MV-4-11 (cell line): ENCODE data around the gene SCRT2.

Experiments used
- DNase-seq: peaks from one replicate; lab custom pipeline; 2025; lab: John Stamatoyannopoulos, UW

Gene SCRT2

GRCh38 chr20:634148-634925 lies 41.3 kb downstream of the SCRT2 start:
- DNase-seq, result no peak

GRCh38 chr20:631101-631500 lies 44.5 kb downstream of the SCRT2 start:
- DNase-seq, result no peak

GRCh38 chr20:626579-626978 lies 49.0 kb downstream of the SCRT2 start:
- DNase-seq, result no peak

GRCh38 chr20:625360-625932 lies 50.2 kb downstream of the SCRT2 start:
- peak; percentile 94 for DNase-seq

- DNase-seq, result no peak
These were observed 51.9 kb downstream of the SCRT2 start for GRCh38 chr20:623704-624103.

GRCh38 chr20:623021-623420 lies 52.6 kb downstream of the SCRT2 start:
- no peak for DNase-seq

- no peak for DNase-seq
These were observed 53.4 kb downstream of the SCRT2 start for GRCh38 chr20:622161-622560.

GRCh38 chr20:621125-621756 lies 54.4 kb downstream of the SCRT2 start:
- peak; percentile 80 for DNase-seq

- no peak for DNase-seq
These were observed 55.4 kb downstream of the SCRT2 start for GRCh38 chr20:620246-620645.

- no peak for DNase-seq
These were observed 56.6 kb downstream of the SCRT2 start for GRCh38 chr20:618980-619379.

GRCh38 chr20:617934-618690 lies 57.5 kb downstream of the SCRT2 start:
- DNase-seq, result no peak

GRCh38 chr20:615514-615913 lies 60.1 kb downstream of the SCRT2 start:
- DNase-seq, result peak; percentile 98

- DNase-seq, result no peak
These were observed 63.8 kb downstream of the SCRT2 start for GRCh38 chr20:611843-612185.
